Dedifferentiated amniotic fluid mesenchymal stem cell (primary cell): ENCODE data around the gene RTL5.
"Not testable (repeated sequence)": the region's sequence is repeated elsewhere in the genome, so short reads cannot be mapped to it uniquely, and the experiment has no call there.

Source experiments
- DNase-seq: peaks from one replicate; pipeline ENCODE4 v3.0.0-alpha.2; 2016; ENCODE audit errors: extremely low spot score

Gene RTL5

GRCh38 chrX:72131317-72132294 lies at the start of gene RTL5:
Gene RTL5 (minus strand): TSS chrX:72131915.
- DNase-seq = peak; percentile 87

GRCh38 chrX:72180539-72180938 lies 48.8 kb upstream of the RTL5 start:
- no peak for DNase-seq

- DNase-seq = no peak
These were observed 45.3 kb upstream of the RTL5 start for GRCh38 chrX:72176981-72177380.

GRCh38 chrX:72176289-72176688 lies 44.6 kb upstream of the RTL5 start:
- not testable (repeated sequence) for DNase-seq

- no peak for DNase-seq
These were observed 37.5 kb upstream of the RTL5 start for GRCh38 chrX:72169008-72169728.

- no peak for DNase-seq
These were observed 33.8 kb upstream of the RTL5 start for GRCh38 chrX:72165551-72165950.

- DNase-seq = no peak
These were observed 28.1 kb upstream of the RTL5 start for GRCh38 chrX:72159769-72160168.

GRCh38 chrX:72158773-72159172 lies 27.1 kb upstream of the RTL5 start:
- DNase-seq = no peak

GRCh38 chrX:72146527-72146926 lies 14.8 kb upstream of the RTL5 start:
- no peak for DNase-seq

- no peak for DNase-seq
These were observed 13.5 kb upstream of the RTL5 start for GRCh38 chrX:72145181-72145580.

GRCh38 chrX:72143609-72143907 lies 11.8 kb upstream of the RTL5 start:
- DNase-seq = no peak

- DNase-seq = no peak
These were observed 11.3 kb upstream of the RTL5 start for GRCh38 chrX:72142794-72143608.

GRCh38 chrX:72142094-72142793 lies 10.5 kb upstream of the RTL5 start:
- no peak for DNase-seq

- no peak for DNase-seq
These were observed 9.8 kb upstream of the RTL5 start for GRCh38 chrX:72141372-72142004.

- DNase-seq = no peak
These were observed 7.8 kb upstream of the RTL5 start for GRCh38 chrX:72139538-72139937.

GRCh38 chrX:72137846-72138495 lies 6.3 kb upstream of the RTL5 start:
- DNase-seq = no peak

- DNase-seq = no peak
These were observed 2.3 kb upstream of the RTL5 start for GRCh38 chrX:72133851-72134546.

GRCh38 chrX:72132456-72132855 lies 741 bp upstream of the RTL5 start:
- DNase-seq = no peak

GRCh38 chrX:72130762-72131250 lies 909 bp downstream of the RTL5 start:
- DNase-seq = no peak
